Measurements from ENCODE around the gene NCBP3. TPM values are rescaled to one million over a fixed set of nuclear protein-coding genes. Genes with fewer than 3 reads are reported as not detected.

Gene NCBP3
- total and polyA plus RNA-seq, 2 donors (not counting 3 experiments of a cell fraction or from before 2014, with no cell fraction given) = 18.2 to 51.1 TPM

GRCh38 chr17:3894188-3894587 is 48.1 kb upstream of the NCBP3 start:
- H3K4me3 ChIP-seq (replicated peaks in 1 of 3; ENCODE audit: insufficient read depth in 1 of 3, low read depth in 1 of 3, low read length in 3 of 3) = no peak overlapping the region
- POLR2A ChIA-PET = no interaction called here
- peak overlapping the region; percentile 43 for H2AFZ ChIP-seq (ENCODE audit: low read depth, low read length)
- TF ChIP-seq JUN (IDR thresholded peaks at IDR 0.05; ENCODE audit: borderline replicate concordance, insufficient read depth, insufficient read length, low read depth) (no peak), EZH2 (IDR thresholded peaks at IDR 0.05; ENCODE audit: borderline replicate concordance, low read depth, low read length, severe bottlenecking) (no peak)
- H4K20me1 ChIP-seq (replicated peaks; ENCODE audit: control insufficient read depth, extremely low read depth, insufficient read depth, low read length) = no peaks in the 10 kb centered on the region
- H3K27me3 ChIP-seq (ENCODE audit: control insufficient read depth in 2 of 2, insufficient read depth in 2 of 2, low read length in 2 of 2) = no peaks in the 10 kb centered on the region
- dilution Hi-C loops (cut with MboI; ENCODE audit: extremely low pct_ligation_motif_present, low sequenced_read_pairs) = no loop called here
- no peak for FAIRE-seq
- peaks cover 44% of the 10 kb centered on the region for H3K4me1 ChIP-seq (ENCODE audit: control insufficient read depth, extremely low read depth, insufficient read depth, low read length)
- DNase-seq (ENCODE audit: low read depth, low spot score) = no peak
- H3K36me3 ChIP-seq (ENCODE audit: control insufficient read depth in 2 of 2, extremely low read depth in 1 of 2, insufficient read depth in 2 of 2, low read length in 2 of 2) = no peaks in the 10 kb centered on the region
- H3K9me1 ChIP-seq (replicated peaks; ENCODE audit: control insufficient read depth, extremely low read depth, insufficient read depth, low read length) = no peaks in the 10 kb centered on the region
- BruUV-seq (replicated peaks) = no TSS peak
- peaks cover 10% of the 10 kb centered on the region for H3K79me2 ChIP-seq (ENCODE audit: control insufficient read depth, insufficient read depth, low read length)
- no peak overlapping the region for H3K9ac ChIP-seq (replicated peaks; ENCODE audit: extremely low read depth, insufficient read depth, low read length)
- H3K4me2 ChIP-seq (ENCODE audit: insufficient read depth, low read length) = no peak overlapping the region
- no peak overlapping the region for H3K27ac ChIP-seq (ENCODE audit: insufficient read depth, low read depth, low read length)
- H3K9me3 ChIP-seq (replicated peaks; ENCODE audit: control insufficient read depth, insufficient read depth, low read length) = no peaks in the 10 kb centered on the region
- CTCF ChIA-PET = interaction anchor here (1.4 to 9.2 kb wide), 4 partner anchors 19 to 49 kb away, joined by 3 to 82 read pairs (median 16); partner anchors contain the start of gene NCBP3
- intact Hi-C loops (cut with micrococcal nuclease) = no loop called here

- FAIRE-seq = no peak
- no peaks in the 10 kb centered on the region for H3K9me3 ChIP-seq (replicated peaks; ENCODE audit: control insufficient read depth, insufficient read depth, low read length)
- no peaks in the 10 kb centered on the region for H3K36me3 ChIP-seq (ENCODE audit: control insufficient read depth in 2 of 2, extremely low read depth in 1 of 2, insufficient read depth in 2 of 2, low read length in 2 of 2)
- no peak overlapping the region for H3K9ac ChIP-seq (replicated peaks; ENCODE audit: extremely low read depth, insufficient read depth, low read length)
- H2AFZ ChIP-seq (ENCODE audit: low read depth, low read length) = peak overlapping the region; percentile 49
- no peaks in the 10 kb centered on the region for H3K9me1 ChIP-seq (replicated peaks; ENCODE audit: control insufficient read depth, extremely low read depth, insufficient read depth, low read length)
- dilution Hi-C loops (cut with MboI; ENCODE audit: extremely low pct_ligation_motif_present, low sequenced_read_pairs) = no loop called here
- no peak overlapping the region for H3K4me3 ChIP-seq (replicated peaks in 1 of 3; ENCODE audit: insufficient read depth in 1 of 3, low read depth in 1 of 3, low read length in 3 of 3)
- no peaks in the 10 kb centered on the region for H4K20me1 ChIP-seq (replicated peaks; ENCODE audit: control insufficient read depth, extremely low read depth, insufficient read depth, low read length)
- H3K4me1 ChIP-seq (ENCODE audit: control insufficient read depth, extremely low read depth, insufficient read depth, low read length) = peaks cover 49% of the 10 kb centered on the region
- no peak for DNase-seq (ENCODE audit: low read depth, low spot score)
- TF ChIP-seq POLR2A (IDR thresholded peaks at IDR 0.05; ENCODE audit: low read depth, low read length) = no peak
- TF ChIP-seq MYC (IDR thresholded peaks at IDR 0.05; ENCODE audit: low read depth, low read length) = no peak
- no peak for TF ChIP-seq POLR2AphosphoS5 (IDR thresholded peaks at IDR 0.05; ENCODE audit: insufficient read depth, low read depth, low read length)
- TF ChIP-seq JUN (IDR thresholded peaks at IDR 0.05; ENCODE audit: borderline replicate concordance, insufficient read depth, insufficient read length, low read depth) = no peak
- TF ChIP-seq GATA2 (IDR thresholded peaks at IDR 0.05; ENCODE audit: insufficient read depth, insufficient read length, low read depth, low read length) = no peak
- no peak for TF ChIP-seq MAX (IDR thresholded peaks at IDR 0.05; ENCODE audit: insufficient read depth, insufficient read length)
- TF ChIP-seq EZH2 (IDR thresholded peaks at IDR 0.05; ENCODE audit: borderline replicate concordance, low read depth, low read length, severe bottlenecking) = no peak
- TF ChIP-seq FOS (IDR thresholded peaks at IDR 0.05; ENCODE audit: borderline replicate concordance, insufficient read depth, low read length) = no peak
- no peak for TF ChIP-seq CTCF (IDR thresholded peaks at IDR 0.05; ENCODE audit: extremely low read depth in 1 of 2, insufficient read depth in 1 of 2, low read depth in 1 of 2, low read length in 2 of 2)
- H3K27ac ChIP-seq (ENCODE audit: insufficient read depth, low read depth, low read length) = no peak overlapping the region
- BruUV-seq (replicated peaks) = no TSS peak
- ChIA-PET CTCF (interaction anchor here (1.4 to 9.2 kb wide), 4 partner anchors 19 to 49 kb away, joined by 3 to 82 read pairs (median 16); partner anchors contain the start of gene NCBP3), POLR2A (no interaction called here)
- H3K79me2 ChIP-seq (ENCODE audit: control insufficient read depth, insufficient read depth, low read length) = peaks cover 13% of the 10 kb centered on the region
- no peak overlapping the region for H3K4me2 ChIP-seq (ENCODE audit: insufficient read depth, low read length)
- intact Hi-C loops (cut with micrococcal nuclease) = loop anchor here (1.0 to 2.0 kb wide), 2 partner anchors 29 to 47 kb away; partner anchors contain the start of gene NCBP3
- no peaks in the 10 kb centered on the region for H3K27me3 ChIP-seq (ENCODE audit: control insufficient read depth in 2 of 2, insufficient read depth in 2 of 2, low read length in 2 of 2)
Observed at GRCh38 chr17:3893720-3894116, 47.7 kb upstream of the NCBP3 start.

Data from endothelial cell of umbilical vein (primary cell).